Astrocyte of the cerebellum (primary cell): Measurements from ENCODE around the gene ARHGAP26.

Experiments used
- DNase-seq: peaks from one replicate; pipeline ENCODE4 v3.0.0-alpha.2; 2011; ENCODE audit warnings: low read depth
- H3K4me3 ChIP-seq: 2 replicates; pipeline ENCODE4 v1.5.1; 2011; ENCODE audit warnings: mild to moderate bottlenecking, low read depth, low read length, moderate library complexity
- in situ Hi-C: cut with HindIII; loops from 2 replicates; pipeline ENCODE4 v1.10.0; 2017; ENCODE audit warnings: low sequenced_read_pairs
- TF ChIP-seq, protein P1 (sequence below): IDR thresholded peaks from 2 replicates; pipeline ENCODE4 v1.5.1; 2012; ENCODE audit warnings: low read length, low read depth, moderate library complexity, mild to moderate bottlenecking; ENCODE audit errors: missing control alignments

The ARHGAP26 gene

DNA sequence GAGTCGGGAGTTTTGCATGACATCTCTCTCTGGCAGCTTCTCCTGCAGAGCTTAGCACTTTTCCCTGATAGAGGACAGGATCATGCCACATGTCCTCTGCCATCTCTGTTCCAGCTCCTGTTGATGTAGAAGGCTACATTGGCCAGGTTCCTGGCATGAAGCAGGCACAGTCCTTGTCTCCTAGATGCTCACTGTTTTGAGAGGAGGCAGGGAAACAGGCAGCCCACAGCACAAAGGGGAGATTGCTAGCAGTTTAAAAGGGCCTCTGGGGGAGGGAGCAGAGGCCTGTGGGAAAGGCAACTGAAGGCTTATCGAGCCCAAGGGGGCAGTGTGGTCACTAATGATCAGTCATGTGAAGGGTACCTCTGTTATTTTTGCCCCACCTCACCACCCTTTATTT is 10.7 kb downstream of the ARHGAP26 start:
- TF ChIP-seq, protein P1, sequence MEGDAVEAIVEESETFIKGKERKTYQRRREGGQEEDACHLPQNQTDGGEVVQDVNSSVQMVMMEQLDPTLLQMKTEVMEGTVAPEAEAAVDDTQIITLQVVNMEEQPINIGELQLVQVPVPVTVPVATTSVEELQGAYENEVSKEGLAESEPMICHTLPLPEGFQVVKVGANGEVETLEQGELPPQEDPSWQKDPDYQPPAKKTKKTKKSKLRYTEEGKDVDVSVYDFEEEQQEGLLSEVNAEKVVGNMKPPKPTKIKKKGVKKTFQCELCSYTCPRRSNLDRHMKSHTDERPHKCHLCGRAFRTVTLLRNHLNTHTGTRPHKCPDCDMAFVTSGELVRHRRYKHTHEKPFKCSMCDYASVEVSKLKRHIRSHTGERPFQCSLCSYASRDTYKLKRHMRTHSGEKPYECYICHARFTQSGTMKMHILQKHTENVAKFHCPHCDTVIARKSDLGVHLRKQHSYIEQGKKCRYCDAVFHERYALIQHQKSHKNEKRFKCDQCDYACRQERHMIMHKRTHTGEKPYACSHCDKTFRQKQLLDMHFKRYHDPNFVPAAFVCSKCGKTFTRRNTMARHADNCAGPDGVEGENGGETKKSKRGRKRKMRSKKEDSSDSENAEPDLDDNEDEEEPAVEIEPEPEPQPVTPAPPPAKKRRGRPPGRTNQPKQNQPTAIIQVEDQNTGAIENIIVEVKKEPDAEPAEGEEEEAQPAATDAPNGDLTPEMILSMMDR = no peak
- no peak overlapping the region for H3K4me3 ChIP-seq
- no peak for DNase-seq
- in situ Hi-C loops = no loop called here

DNA sequence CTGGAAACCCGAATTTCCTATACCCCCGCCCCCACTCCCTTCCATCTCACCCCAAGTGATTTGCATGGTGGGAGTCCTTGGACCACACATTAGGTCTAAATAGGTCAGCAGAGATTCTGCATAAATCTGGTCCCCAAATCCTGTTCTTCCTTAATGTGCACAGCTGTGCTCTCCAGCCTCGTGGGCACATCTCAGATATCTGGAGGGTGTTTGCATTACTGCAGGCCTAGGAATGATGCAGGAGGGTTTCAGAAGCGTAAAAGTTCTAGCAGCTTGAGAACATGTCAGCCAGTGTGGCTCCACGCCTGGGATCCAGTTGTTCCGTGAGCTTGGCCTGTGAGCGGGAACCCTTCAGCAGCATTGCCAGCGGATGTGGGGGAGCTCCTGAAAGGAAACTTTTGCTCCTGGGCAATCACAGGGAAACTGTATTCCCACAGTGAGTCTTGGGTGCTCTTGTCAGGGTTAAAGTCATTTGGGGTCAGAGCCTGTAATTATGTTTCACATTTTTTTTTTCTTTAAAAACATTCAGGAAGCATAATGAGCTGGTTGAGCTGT is 12.9 kb downstream of the ARHGAP26 start:
- TF ChIP-seq, protein P1 = no peak
- DNase-seq = no peak
- in situ Hi-C loops = no loop called here
- H3K4me3 ChIP-seq = no peak overlapping the region

DNA sequence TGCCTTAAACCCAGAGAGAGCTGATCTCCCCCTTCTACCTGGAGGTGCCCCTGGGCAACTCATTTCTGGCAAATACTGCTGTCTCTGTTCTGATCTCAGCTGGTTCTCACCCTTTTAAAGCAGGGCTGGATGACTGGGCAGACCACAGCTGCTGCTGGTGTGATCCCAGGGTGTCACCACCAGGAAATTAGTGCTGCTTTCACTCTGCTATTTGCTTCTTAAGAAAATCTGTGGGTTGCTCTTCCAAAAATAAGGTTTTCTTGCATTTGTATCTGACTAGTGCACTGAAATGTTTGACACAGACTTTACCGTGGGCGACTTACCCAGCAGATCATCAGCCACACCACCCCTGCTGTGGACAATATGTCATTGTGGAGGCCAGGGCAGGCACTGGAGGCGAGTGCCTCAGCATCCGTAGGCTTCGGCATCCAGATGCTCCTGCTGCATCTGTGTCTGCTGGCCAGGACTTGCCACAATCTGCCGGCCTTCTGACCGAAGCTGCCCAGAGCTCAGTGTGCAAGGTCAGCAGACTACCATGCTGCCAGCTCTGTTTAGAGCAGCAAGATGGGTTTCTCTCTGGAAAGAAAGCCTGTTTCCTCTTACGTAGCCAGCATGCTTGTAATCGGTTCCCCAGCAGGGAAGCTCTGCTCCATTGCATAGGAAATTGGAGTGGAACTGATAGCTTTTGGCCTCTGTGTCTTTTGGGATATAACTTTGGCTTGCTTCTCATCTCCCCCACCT is 13.6 kb downstream of the ARHGAP26 start:
- TF ChIP-seq, protein P1 = peak; percentile 12
- in situ Hi-C loops = no loop called here
- no peak overlapping the region for H3K4me3 ChIP-seq
- peak; percentile 18 for DNase-seq

DNA sequence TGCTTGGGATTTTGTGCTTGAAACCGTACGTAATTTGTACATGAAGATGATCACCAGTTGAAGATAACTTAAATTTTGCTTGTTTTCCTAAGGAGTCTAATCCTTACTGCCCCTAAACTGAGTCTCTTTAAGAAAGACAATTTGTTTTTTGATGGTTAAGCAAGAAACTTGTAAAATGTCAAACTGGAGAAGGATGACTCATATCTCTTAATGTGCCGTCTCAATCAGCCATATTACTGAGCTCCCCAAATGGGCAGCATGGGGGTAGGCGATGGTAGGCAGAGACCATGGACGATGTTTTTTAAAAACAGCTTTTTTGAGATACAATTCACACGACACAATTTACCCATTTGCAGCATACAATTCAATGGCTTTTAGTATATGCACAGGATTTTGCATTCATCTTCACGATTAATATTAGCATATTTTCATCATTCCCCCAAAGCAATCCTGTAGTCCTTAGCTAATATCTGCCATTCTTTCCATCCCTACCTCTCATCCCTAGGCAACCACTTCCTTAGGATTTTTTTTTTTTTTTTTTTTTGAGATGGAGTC is 14.3 kb downstream of the ARHGAP26 start:
- TF ChIP-seq, protein P1 = no peak
- H3K4me3 ChIP-seq = no peak overlapping the region
- in situ Hi-C loops = no loop called here
- DNase-seq = no peak

DNA sequence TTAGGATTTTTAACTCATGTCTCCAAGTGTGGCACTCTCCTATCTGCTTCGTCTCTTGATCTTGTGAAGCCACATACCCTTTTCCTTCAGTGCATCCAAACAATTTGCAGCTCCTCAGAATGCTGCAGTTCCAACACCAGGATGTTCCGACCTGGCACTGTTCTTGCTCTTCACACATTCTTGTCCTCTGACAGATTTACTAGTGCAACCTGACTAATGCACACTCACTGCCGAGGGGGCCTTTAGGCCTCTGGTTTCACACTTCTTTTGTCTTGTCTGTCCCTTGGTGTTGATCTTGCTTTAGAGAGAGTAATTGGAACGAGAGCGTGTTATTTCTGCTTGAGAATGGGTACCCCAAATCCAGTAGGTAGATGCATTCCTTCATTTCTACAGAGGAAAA is 15.0 kb downstream of the ARHGAP26 start:
- in situ Hi-C loops = no loop called here
- TF ChIP-seq, protein P1 = no peak
- DNase-seq = no peak
- no peak overlapping the region for H3K4me3 ChIP-seq

DNA sequence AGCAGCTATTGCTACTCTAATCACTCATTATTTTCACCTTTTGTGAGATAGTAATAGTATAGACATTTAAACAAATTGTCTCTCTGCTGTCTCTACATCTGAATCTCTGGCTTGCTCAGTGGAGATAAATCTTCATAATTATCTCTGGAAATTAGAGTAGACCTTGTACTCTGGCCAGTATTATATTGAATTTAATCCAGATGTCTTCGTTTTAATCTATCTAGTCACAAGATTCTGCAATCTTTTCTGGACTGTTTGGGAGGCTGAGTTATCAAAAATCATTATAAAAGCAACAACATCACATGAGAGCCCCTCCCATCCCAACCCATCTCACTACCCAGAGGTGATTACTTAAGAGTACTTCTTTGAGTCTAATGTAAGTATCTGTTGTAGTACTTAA is 19.0 kb downstream of the ARHGAP26 start:
- TF ChIP-seq, protein P1 = no peak
- no peak overlapping the region for H3K4me3 ChIP-seq
- no peak for DNase-seq
- in situ Hi-C loops = no loop called here
